ENCODE data around the gene CHD1. TPM values are rescaled to one million over a fixed set of nuclear protein-coding genes. Genes with fewer than 3 reads are reported as not detected.
"Not testable (repeated sequence)": the region's sequence is repeated elsewhere in the genome, so short reads cannot be mapped to it uniquely, and the experiment has no call there.

Gene CHD1
- 10 to 100 TPM; 66.0 to 66.1 TPM for total RNA-seq

GRCh38 chr5:98928873-98929709 is at the start of gene CHD1:
TSS of gene CHD1 (minus strand) at chr5:98929007. CDS start at chr5:98926386, 2,621 bp downstream.
- ChIA-PET CTCF (no interaction called here), POLR2A (interaction anchor here (0.7 to 1.6 kb wide), 7 partner anchors 9 to 1972 kb away, joined by 3 to 7 read pairs (median 5); no protein-coding TSS in a partner anchor)

- POLR2A ChIA-PET = no interaction called here
- CTCF ChIA-PET = no interaction called here
These were observed 49.7 kb upstream of the CHD1 start for GRCh38 chr5:98978528-98978927.

GRCh38 chr5:98977723-98978122 is 48.9 kb upstream of the CHD1 start:
- CTCF ChIA-PET = no interaction called here
- POLR2A ChIA-PET = no interaction called here

- POLR2A ChIA-PET = interaction anchor here (0.6 kb wide), 1 partner anchor 544 kb away, joined by 4 read pairs; no protein-coding TSS in a partner anchor
- CTCF ChIA-PET = no interaction called here
These were observed 47.0 kb upstream of the CHD1 start for GRCh38 chr5:98975682-98976407.

- ChIA-PET CTCF (no interaction called here), POLR2A (no interaction called here)
These were observed 46.4 kb upstream of the CHD1 start for GRCh38 chr5:98975223-98975622.

- CTCF ChIA-PET = no interaction called here
These were observed 40.6 kb upstream of the CHD1 start for GRCh38 chr5:98969400-98969799.

GRCh38 chr5:98968056-98968564 is 39.3 kb upstream of the CHD1 start:
- ChIA-PET CTCF (no interaction called here), POLR2A (no interaction called here)

More at GRCh38 chr5:98969400-98969799, 40.6 kb upstream of the CHD1 start:
- POLR2A ChIA-PET = no interaction called here

- ChIA-PET CTCF (no interaction called here), POLR2A (no interaction called here)
These were observed 36.4 kb upstream of the CHD1 start for GRCh38 chr5:98965226-98965625.

- CTCF ChIA-PET = no interaction called here
- POLR2A ChIA-PET = no interaction called here
These were observed 35.8 kb upstream of the CHD1 start for GRCh38 chr5:98964621-98965020.

GRCh38 chr5:98963019-98963418 is 34.2 kb upstream of the CHD1 start:
- POLR2A ChIA-PET = no interaction called here
- CTCF ChIA-PET = interaction anchor here (1.2 kb wide), 1 partner anchor 23 kb away, joined by 3 read pairs; no protein-coding TSS in a partner anchor

GRCh38 chr5:98962587-98962986 is 33.8 kb upstream of the CHD1 start:
- POLR2A ChIA-PET = no interaction called here
- CTCF ChIA-PET = interaction anchor here (1.2 kb wide), 1 partner anchor 22 kb away, joined by 3 read pairs; no protein-coding TSS in a partner anchor

- ChIA-PET POLR2A (no interaction called here), CTCF (no interaction called here)
These were observed 33.0 kb upstream of the CHD1 start for GRCh38 chr5:98961665-98962344.

GRCh38 chr5:98957307-98957706 is 28.5 kb upstream of the CHD1 start:
- ChIA-PET CTCF (no interaction called here), POLR2A (no interaction called here)

- CTCF ChIA-PET = not testable (repeated sequence)
These were observed 27.1 kb upstream of the CHD1 start for GRCh38 chr5:98955888-98956287.

GRCh38 chr5:98955471-98955870 is 26.7 kb upstream of the CHD1 start:
- POLR2A ChIA-PET, CTCF ChIA-PET: not testable (repeated sequence)

More at GRCh38 chr5:98955888-98956287, 27.1 kb upstream of the CHD1 start:
- POLR2A ChIA-PET = not testable (repeated sequence)

- ChIA-PET CTCF (no interaction called here), POLR2A (no interaction called here)
These were observed 25.7 kb upstream of the CHD1 start for GRCh38 chr5:98954392-98955028.

- POLR2A ChIA-PET = no interaction called here
- CTCF ChIA-PET = no interaction called here
These were observed 14.0 kb upstream of the CHD1 start for GRCh38 chr5:98942847-98943246.

GRCh38 chr5:98941131-98941883 is 12.5 kb upstream of the CHD1 start:
- ChIA-PET CTCF (no interaction called here), POLR2A (interaction anchor here (0.6 to 1.3 kb wide), 4 partner anchors 11 to 28 kb away, joined by 3 to 7 read pairs (median 4); no protein-coding TSS in a partner anchor)

GRCh38 chr5:98940581-98940980 is 11.8 kb upstream of the CHD1 start:
- CTCF ChIA-PET = interaction anchor here (0.9 kb wide), 1 partner anchor 22 kb away, joined by 3 read pairs; no protein-coding TSS in a partner anchor
- POLR2A ChIA-PET = interaction anchor here (1.3 kb wide), 1 partner anchor 11 kb away, joined by 7 read pairs; no protein-coding TSS in a partner anchor
